Right lobe of liver (tissue), 6 donors: ENCODE results near the gene NES. TPM values are rescaled to one million over a fixed set of nuclear protein-coding genes. Genes with fewer than 3 reads are reported as not detected.

ENCODE experiments used
- ATAC-seq, 4 donors: fragments of 200-7000 bp; cut with Tn5 transposase; one replicate each; pipeline ENCODE4 v1.9.1; 2020; ENCODE audit warnings: mild to moderate bottlenecking in 4 of 4, moderate library complexity in 4 of 4
- DNase-seq, 3 donors: peaks; one replicate each; pipeline ENCODE4 v3.0.0-alpha.2; 2020
- H3K27ac ChIP-seq, 3 donors: fragments of 200-600 bp; one replicate each; pipeline ENCODE4 v1.8.0; 2022
- H3K27me3 ChIP-seq, 2 donors: fragments of 200-600 bp; one replicate each; pipeline ENCODE4 v1.8.0; 2022
- H3K36me3 ChIP-seq, 4 donors: fragments of 200-600 bp; sonication (generic) in 1 of 4; one replicate each; pipeline versions ENCODE4 v1.5.1 to v1.8.0; 2017 to 2022; ENCODE audit warnings: control low read depth in 1 of 4
- H3K4me1 ChIP-seq, 4 donors: fragments of 200-600 bp; sonication (generic) in 1 of 4; one replicate each; pipeline versions ENCODE4 v1.5.1 to v1.8.0; 2017 to 2022; ENCODE audit warnings: control low read depth in 1 of 4
- H3K4me3 ChIP-seq, 3 donors: fragments of 200-600 bp; one replicate each; pipeline ENCODE4 v1.8.0; 2022
- H3K9me3 ChIP-seq, 4 donors: fragments of 200-600 bp; sonication (generic) in 1 of 4; one replicate each; pipeline versions ENCODE4 v1.5.1 to v1.8.0; 2017 to 2022; ENCODE audit warnings: control low read depth in 1 of 4
- CTCF ChIP-seq, 4 donors: fragments of 200-600 bp in 3 of 4; fragments of 450-650 bp in 1 of 4; IDR thresholded peaks; one replicate each; pipeline versions ENCODE4 v1.5.1 to v1.8.0; 2016 to 2022; ENCODE audit warnings: antibody characterized with exemption in 4 of 4, mild to moderate bottlenecking in 2 of 4
- POLR2A ChIP-seq: fragments of 450-650 bp; IDR thresholded peaks from one replicate; pipeline ENCODE4 v1.6.1; 2017; ENCODE audit warnings: antibody characterized with exemption, mild to moderate bottlenecking
- WGBS: methylation state at CpG from one replicate; pipeline ENCODE4 v1.1.6; 2018; ENCODE audit warnings: low coverage, low lambda C conversion rate; ENCODE audit not compliant: insufficient coverage; ENCODE audit errors: missing lambda C conversion rate; 5-methylcytosine and 5-hydroxymethylcytosine counted together
- intact Hi-C, 2 donors: fragments of 100-400 bp; cut with DNase I; formaldehyde crosslinking; loops; one replicate each; pipeline versions ENCODE4 v1.11.2 to v1.14.1; 2022
- long read RNA-seq: library from polyadenylated mRNA; unstranded; transcript quantifications from one replicate; pipeline ENCODE4 v2.0.0, GENCODE V29; 2019
- total RNA-seq, 6 experiments: library from RNA; depleted of rRNA in 2 of 6; stranded (reverse); fragments of >200 nt in 2 of 6; fragmentation: NEBNext Ultra II Directional in 3 of 6; extraction: Animal tissue kit (Norgen Biotek cat#: 25700) in 3 of 6; gene quantifications; one replicate each; pipeline versions ENCODE4 v1.1.0 to v1.2.4, GENCODE V29; 2016 to 2023
- donor health status: DM: no; HTN: yes; CAD: no.
- donor health status: DM: no; HTN: no; CAD: no.
- donor health status: DM: no; HTN: no; CAD: no.
- donor health status: DM: no; HTN: yes; CAD: no.
- donor health status: DM: no; HTN: yes; CAD: no.

Gene NES
- total RNA-seq: 1 to 10 TPM; 1.1 to 7.5 (median 2.6) TPM
- long read RNA-seq: 0 reads

GRCh38 chr1:156676820-156677615, at the start of gene NES:
NES (minus strand) TSS chr1:156677407; CDS start chr1:156677264, 143 bp downstream.
- H3K4me1 ChIP-seq: no peaks in the 10 kb centered on the region
- no peaks in the 10 kb centered on the region for H3K9me3 ChIP-seq
- no peak for TF ChIP-seq POLR2A
- no peak for TF ChIP-seq CTCF (IDR thresholded peaks at IDR 0.05)
- ATAC-seq (peak; percentile 37 to 66 (median 56)), DNase-seq (peak in 1 of 3 donors; percentile 50)
- no peaks in the 10 kb centered on the region for H3K36me3 ChIP-seq
- H3K27me3 ChIP-seq: peaks cover 0 to 7% of the 10 kb centered on the region in 2 donors
- 3% methylated on average over 21 of the region's 70 CpGs for WGBS
- intact Hi-C loops: loop anchor here in 1 of 2 donors (10.0 kb wide), 1 partner anchor 52 kb away; no protein-coding TSS in a partner anchor
- H3K27ac ChIP-seq: peak within 1 kb of the TSS; percentile 33 to 40 (median 37)
- peak within 1 kb of the TSS; percentile 26 to 36 (median 35) for H3K4me3 ChIP-seq

- no peak overlapping the region for H3K27ac ChIP-seq
These were observed 49.5 kb upstream of the NES start for GRCh38 chr1:156726549-156727226.

GRCh38 chr1:156725683-156726280, 48.6 kb upstream of the NES start:
- Histone ChIP-seq H3K9me3 (no peaks in the 10 kb centered on the region), H3K4me3 (peak overlapping the region; percentile 8 to 28 (median 17)), H3K27ac (no peak overlapping the region), H3K27me3 (no peaks in the 10 kb centered on the region), H3K36me3 (peaks cover 0 to 27% (median 12%) of the 10 kb centered on the region in 4 donors), H3K4me1 (peaks cover 0 to 41% (median 13%) of the 10 kb centered on the region in 4 donors)
- ATAC-seq (peak; percentile 80 to 88 (median 80)), DNase-seq (peak; percentile 88 to 89 (median 89))
- TF ChIP-seq POLR2A (no peak), CTCF (IDR thresholded peaks at IDR 0.05) (peak; percentile 86 to 99 (median 96))
- intact Hi-C loops: no loop called here
- WGBS: 11% methylated on average over 18 of the region's 18 CpGs

More at GRCh38 chr1:156726549-156727226, 49.5 kb upstream of the NES start:
- WGBS: 42% methylated on average over 11 of the region's 15 CpGs
- intact Hi-C loops: no loop called here
- ATAC-seq (peak in 1 of 4 donors; percentile 13), DNase-seq (no peak)
- H3K4me3 ChIP-seq: peak overlapping the region in 2 of 3 donors; percentile 8 to 28
- peaks cover 0 to 41% (median 13%) of the 10 kb centered on the region in 4 donors for H3K4me1 ChIP-seq
- peak; percentile 44 for TF ChIP-seq CTCF (IDR thresholded peaks at IDR 0.05)
- no peak for TF ChIP-seq POLR2A
- no peaks in the 10 kb centered on the region for H3K27me3 ChIP-seq
- peaks cover 0 to 22% (median 11%) of the 10 kb centered on the region in 4 donors for H3K36me3 ChIP-seq
- H3K9me3 ChIP-seq: no peaks in the 10 kb centered on the region

- Histone ChIP-seq H3K4me3 (no peak overlapping the region), H3K36me3 (peaks cover 0 to 28% (median 12%) of the 10 kb centered on the region in 4 donors), H3K9me3 (no peaks in the 10 kb centered on the region), H3K4me1 (peaks cover 0 to 18% (median 8%) of the 10 kb centered on the region in 4 donors), H3K27me3 (no peaks in the 10 kb centered on the region), H3K27ac (no peak overlapping the region)
- TF ChIP-seq CTCF (IDR thresholded peaks at IDR 0.05) (no peak), POLR2A (no peak)
- 83% methylated on average over 4 of the region's 4 CpGs for WGBS
- DNase-seq (no peak), ATAC-seq (no peak)
- intact Hi-C loops: loop anchor here in 1 of 2 donors (5.0 kb wide), 1 partner anchor 34 kb away; no protein-coding TSS in a partner anchor
These were observed 44.3 kb upstream of the NES start for GRCh38 chr1:156721535-156721934.
